ENCODE measurements around the gene TAF6. TPM values are rescaled to one million over a fixed set of nuclear protein-coding genes. Genes with fewer than 3 reads are reported as not detected.
A peak's percentile ranks its signal among the peaks of the same experiment; 100 is the strongest.

TAF6 gene
- total RNA-seq, 1 experiment from 2014 or later = 29.7 TPM

GRCh38 chr7:100087055-100087750 is 32.0 kb downstream of the TAF6 start:
- in situ Hi-C loops (cut with HindIII; ENCODE audit: low pct_unique_long_range_greater_than_20kb, low sequenced_read_pairs) = no loop called here
- DNase-seq (ENCODE audit: low read depth) = peak; percentile 34

DNA sequence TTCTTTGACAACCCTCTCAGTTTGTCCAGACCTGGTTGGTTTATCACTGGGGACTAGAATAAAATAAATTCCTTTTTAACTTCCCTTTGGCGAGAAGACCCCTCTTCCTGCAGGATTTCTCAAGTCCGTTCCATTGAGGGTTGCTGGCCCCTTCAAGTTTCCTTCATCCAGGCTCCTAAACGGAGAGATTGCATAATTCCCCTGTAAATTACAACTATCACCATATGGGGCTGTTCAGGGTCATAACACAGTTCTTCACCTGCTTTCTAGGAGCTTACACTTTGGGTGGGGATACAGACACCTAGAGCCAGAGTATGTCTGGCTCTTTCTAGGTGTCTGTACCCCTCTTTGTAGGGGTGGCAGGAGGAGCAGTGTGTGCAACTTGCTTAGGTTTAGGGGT is 33.6 kb downstream of the TAF6 start:
- DNase-seq (ENCODE audit: low read depth) = no peak
- in situ Hi-C loops (cut with HindIII; ENCODE audit: low pct_unique_long_range_greater_than_20kb, low sequenced_read_pairs) = no loop called here

DNA sequence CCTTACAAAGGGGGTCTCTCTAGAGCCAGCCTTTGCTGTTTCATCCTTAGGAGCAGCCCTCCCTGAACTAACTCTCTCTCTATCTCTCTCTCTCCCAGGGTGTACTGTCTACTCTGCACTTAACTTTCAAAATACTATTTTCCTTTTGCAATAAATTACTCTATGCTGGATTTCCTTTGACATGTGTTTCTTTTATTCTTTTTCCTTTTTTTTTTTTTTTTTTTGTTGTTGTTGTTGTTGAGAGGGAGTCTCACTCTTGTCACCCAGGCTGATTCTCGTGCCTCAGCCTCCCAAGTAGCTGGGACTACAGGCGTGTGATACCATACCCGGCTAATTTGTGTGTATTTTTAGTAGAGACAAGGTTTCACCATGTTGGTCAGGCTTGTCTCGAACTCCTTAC is 36.2 kb downstream of the TAF6 start:
- in situ Hi-C loops (cut with HindIII; ENCODE audit: low pct_unique_long_range_greater_than_20kb, low sequenced_read_pairs) = no loop called here
- DNase-seq (ENCODE audit: low read depth) = no peak

- peak; percentile 99 for DNase-seq (ENCODE audit: low read depth)
- in situ Hi-C loops (cut with HindIII; ENCODE audit: low pct_unique_long_range_greater_than_20kb, low sequenced_read_pairs) = no loop called here
Observed at GRCh38 chr7:100081535-100082102, 37.5 kb downstream of the TAF6 start, which contains the start of gene ZNF3. ZNF3 (minus strand) TSS chr7:100081723; CDS start chr7:100077357, 4,366 bp downstream.

DNA sequence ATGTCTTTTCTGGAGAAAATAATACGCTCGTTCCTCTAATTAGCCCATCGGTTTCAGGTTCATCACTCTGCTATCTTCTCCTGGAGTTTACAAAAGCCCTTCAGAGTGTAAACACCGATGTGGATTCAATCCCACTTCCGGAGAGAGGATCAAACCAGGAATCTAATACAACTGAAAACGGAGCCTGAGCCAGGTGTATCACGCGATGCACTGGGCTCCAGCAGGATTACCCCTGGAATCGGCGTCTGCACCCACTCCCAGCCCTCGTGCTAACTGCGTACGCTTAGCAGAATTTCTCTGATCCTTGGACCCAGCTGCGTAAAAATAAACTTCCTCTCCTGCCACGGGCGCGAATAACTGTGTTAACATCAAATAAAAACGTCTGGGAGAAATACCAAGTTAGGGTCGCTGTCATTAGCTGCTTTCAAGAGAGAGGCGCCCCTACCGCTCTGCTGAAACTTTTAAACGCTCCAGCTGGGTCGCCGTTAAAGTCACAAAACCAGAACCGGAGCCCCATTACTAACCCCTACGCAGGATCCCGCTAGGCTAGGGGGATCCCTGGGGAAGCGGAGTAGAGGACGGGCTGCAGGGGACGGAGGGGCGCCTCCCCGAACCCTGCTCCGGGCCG is 38.1 kb downstream of the TAF6 start:
- no peak for DNase-seq (ENCODE audit: low read depth)

GRCh38 chr7:100079024-100079560 is 40.1 kb downstream of the TAF6 start:
- in situ Hi-C loops (cut with HindIII; ENCODE audit: low pct_unique_long_range_greater_than_20kb, low sequenced_read_pairs) = no loop called here
- no peak for DNase-seq (ENCODE audit: low read depth)

More for the DNA sequence above, 38.1 kb downstream of the TAF6 start:
- in situ Hi-C loops (cut with HindIII; ENCODE audit: low pct_unique_long_range_greater_than_20kb, low sequenced_read_pairs) = no loop called here

DNA sequence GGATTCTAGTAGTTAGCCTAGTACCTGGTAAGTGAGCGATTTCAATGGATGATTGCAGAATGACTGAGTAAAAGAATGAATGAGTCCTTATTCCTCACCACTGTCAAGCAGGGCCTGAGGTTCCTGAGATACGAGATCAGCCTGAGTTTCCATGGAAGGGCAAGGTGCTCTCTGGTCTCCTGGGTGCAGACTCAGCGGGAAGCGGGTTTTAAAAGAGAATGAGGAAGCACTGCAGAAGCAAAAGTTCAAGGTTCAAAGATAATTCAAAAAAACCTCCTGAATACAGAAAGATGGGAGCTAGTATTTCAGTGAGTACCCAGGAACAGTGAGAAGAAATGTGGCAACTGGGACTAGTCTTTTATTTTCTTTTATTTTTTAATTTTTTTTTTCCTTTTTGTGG is 42.0 kb downstream of the TAF6 start:
- in situ Hi-C loops (cut with HindIII; ENCODE audit: low pct_unique_long_range_greater_than_20kb, low sequenced_read_pairs) = no loop called here
- no peak for DNase-seq (ENCODE audit: low read depth)

DNA sequence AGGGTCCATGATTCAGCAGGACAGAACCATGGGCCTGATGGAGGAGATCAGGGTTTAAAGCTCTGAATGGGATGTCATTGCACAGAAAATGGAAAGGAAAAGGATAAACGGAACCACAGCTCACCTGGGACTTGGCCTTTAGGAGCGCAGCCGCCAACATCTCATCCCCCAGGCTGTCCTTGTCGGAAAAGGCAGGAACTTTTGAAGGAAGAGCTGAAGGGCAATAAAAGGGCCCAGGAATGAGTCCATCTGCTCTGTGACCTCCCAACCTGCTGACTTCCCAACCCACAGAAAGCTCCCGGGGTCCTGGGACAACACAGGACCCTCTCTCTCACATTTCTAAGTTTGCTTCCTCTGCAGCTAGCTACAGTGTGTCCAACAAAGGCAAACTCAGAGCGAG is 43.7 kb downstream of the TAF6 start:
- in situ Hi-C loops (cut with HindIII; ENCODE audit: low pct_unique_long_range_greater_than_20kb, low sequenced_read_pairs) = no loop called here
- DNase-seq (ENCODE audit: low read depth) = no peak

- in situ Hi-C loops (cut with HindIII; ENCODE audit: low pct_unique_long_range_greater_than_20kb, low sequenced_read_pairs) = no loop called here
- no peak for DNase-seq (ENCODE audit: low read depth)
Observed at GRCh38 chr7:100074841-100075240, 44.3 kb downstream of the TAF6 start.

DNA sequence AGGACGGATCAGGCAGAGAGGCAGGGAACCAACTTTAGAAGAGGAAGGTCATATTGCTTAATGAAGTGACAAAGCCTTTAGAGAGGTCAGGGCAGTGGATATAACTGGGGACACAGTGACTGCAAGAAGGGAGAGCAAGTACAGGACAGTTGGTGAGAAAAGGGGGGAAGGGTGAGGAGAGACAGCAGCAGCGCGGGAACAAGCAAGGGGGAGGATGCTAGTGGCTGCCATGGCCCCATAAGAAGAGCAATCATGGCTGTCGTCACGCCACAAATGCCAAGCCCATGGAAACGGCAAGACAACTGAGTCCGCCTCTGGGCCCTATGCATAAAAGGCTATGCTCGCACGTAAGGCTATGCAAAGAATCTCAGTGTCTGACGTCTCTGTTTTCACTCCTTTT is 46.7 kb downstream of the TAF6 start:
- in situ Hi-C loops (cut with HindIII; ENCODE audit: low pct_unique_long_range_greater_than_20kb, low sequenced_read_pairs) = no loop called here
- no peak for DNase-seq (ENCODE audit: low read depth)

- in situ Hi-C loops (cut with HindIII; ENCODE audit: low pct_unique_long_range_greater_than_20kb, low sequenced_read_pairs) = no loop called here
- peak; percentile 38 for DNase-seq (ENCODE audit: low read depth)
Observed at GRCh38 chr7:100071018-100071723, 48.0 kb downstream of the TAF6 start.

DNA sequence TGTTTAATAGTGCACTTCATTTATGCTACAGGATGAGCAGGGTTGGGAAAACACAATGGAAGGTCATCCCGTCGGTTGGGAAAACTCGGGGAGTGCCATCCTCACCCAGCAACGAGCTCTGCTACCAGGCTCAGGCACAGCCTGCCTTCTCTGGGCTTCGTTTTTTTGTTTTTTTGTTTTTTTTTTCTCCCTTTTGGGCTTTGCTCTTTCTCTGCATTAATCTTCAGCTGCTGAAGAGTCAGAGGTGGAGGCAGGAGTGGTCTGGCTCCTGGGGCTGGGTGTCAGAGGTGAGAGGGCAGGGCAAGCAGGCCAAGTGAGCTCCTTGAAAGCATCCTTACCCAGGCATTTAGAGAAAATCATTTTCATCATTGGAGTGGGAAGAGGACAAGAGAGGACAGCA is 49.2 kb downstream of the TAF6 start:
- in situ Hi-C loops (cut with HindIII; ENCODE audit: low pct_unique_long_range_greater_than_20kb, low sequenced_read_pairs) = no loop called here
- no peak for DNase-seq (ENCODE audit: low read depth)

- no peak for DNase-seq (ENCODE audit: low read depth)
- in situ Hi-C loops (cut with HindIII; ENCODE audit: low pct_unique_long_range_greater_than_20kb, low sequenced_read_pairs) = no loop called here
Observed at GRCh38 chr7:100066953-100067352, 52.2 kb downstream of the TAF6 start.

- in situ Hi-C loops (cut with HindIII; ENCODE audit: low pct_unique_long_range_greater_than_20kb, low sequenced_read_pairs) = no loop called here
- no peak for DNase-seq (ENCODE audit: low read depth)
Observed at GRCh38 chr7:100065452-100066186, 53.5 kb downstream of the TAF6 start.

GRCh38 chr7:100064162-100064561 is 55.0 kb downstream of the TAF6 start:
- no peak for DNase-seq (ENCODE audit: low read depth)
- in situ Hi-C loops (cut with HindIII; ENCODE audit: low pct_unique_long_range_greater_than_20kb, low sequenced_read_pairs) = no loop called here

DNA sequence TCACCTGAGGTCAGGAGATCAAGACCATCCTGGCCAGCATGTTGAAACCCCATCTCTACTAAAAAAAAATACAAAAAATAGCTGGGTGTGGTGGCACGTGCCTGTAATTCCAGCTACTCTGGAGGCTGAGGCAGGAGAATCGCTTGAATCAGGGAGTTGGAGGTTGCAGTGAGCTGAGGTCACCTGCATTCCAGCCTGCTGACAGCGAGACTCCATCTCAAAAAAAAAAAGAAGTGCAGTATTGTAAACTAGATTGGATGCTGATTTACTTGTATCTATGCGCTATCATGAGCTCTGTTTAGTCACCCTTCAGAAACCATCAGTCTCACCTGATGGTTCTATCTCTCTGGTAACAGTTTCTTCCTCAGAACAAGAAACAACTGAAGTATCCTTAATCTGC is 55.8 kb downstream of the TAF6 start:
- DNase-seq (ENCODE audit: low read depth) = no peak
- in situ Hi-C loops (cut with HindIII; ENCODE audit: low pct_unique_long_range_greater_than_20kb, low sequenced_read_pairs) = no loop called here

GRCh38 chr7:100061518-100062193 is 57.5 kb downstream of the TAF6 start:
- in situ Hi-C loops (cut with HindIII; ENCODE audit: low pct_unique_long_range_greater_than_20kb, low sequenced_read_pairs) = no loop called here
- DNase-seq (ENCODE audit: low read depth) = no peak

DNA sequence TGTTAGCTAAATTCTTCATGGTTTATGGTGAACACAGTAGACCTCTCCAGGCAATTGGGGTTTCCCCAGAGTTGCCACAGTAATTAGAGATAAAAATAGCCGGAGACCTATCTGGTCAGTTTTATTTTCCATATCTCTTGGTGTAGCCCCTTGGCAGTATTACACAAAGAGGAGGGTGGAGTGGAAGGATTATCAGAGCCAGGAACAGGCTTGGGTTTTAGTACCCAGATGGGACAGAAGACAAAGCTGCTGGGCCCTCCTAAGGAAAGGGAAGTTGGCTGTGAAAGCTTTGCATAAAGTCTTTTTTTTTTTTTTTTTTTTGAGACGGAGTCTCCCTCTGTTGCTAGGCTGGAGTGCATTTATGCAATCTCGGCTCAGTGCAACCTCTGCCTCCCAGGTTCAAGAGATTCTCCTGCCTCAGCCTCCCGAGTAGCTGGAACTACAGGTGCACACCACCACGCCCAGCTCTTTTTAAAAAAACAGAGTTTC is 59.9 kb downstream of the TAF6 start:
- DNase-seq (ENCODE audit: low read depth) = no peak
- in situ Hi-C loops (cut with HindIII; ENCODE audit: low pct_unique_long_range_greater_than_20kb, low sequenced_read_pairs) = no loop called here
